ENCODE data around the gene GOLGA1.

Gene GOLGA1

GRCh38 chr9:124880501-124880900 lies 60.4 kb downstream of the GOLGA1 start:
- no peak for DNase-seq

- DNase-seq, result no peak
These were observed 61.7 kb downstream of the GOLGA1 start for GRCh38 chr9:124879226-124879625.

GRCh38 chr9:124878518-124878917 lies 62.4 kb downstream of the GOLGA1 start:
- no peak for DNase-seq

- no peak for DNase-seq
These were observed 62.9 kb downstream of the GOLGA1 start for GRCh38 chr9:124878021-124878420.

- DNase-seq, result no peak
These were observed 63.7 kb downstream of the GOLGA1 start for GRCh38 chr9:124877021-124877782.

- DNase-seq, result no peak
These were observed 65.4 kb downstream of the GOLGA1 start for GRCh38 chr9:124875501-124875900.

GRCh38 chr9:124873664-124874063 lies 67.2 kb downstream of the GOLGA1 start:
- no peak for DNase-seq

- DNase-seq, result no peak
These were observed 69.7 kb downstream of the GOLGA1 start for GRCh38 chr9:124871156-124871561.

GRCh38 chr9:124870723-124871122 lies 70.2 kb downstream of the GOLGA1 start:
- DNase-seq, result no peak

- no peak for DNase-seq
These were observed 70.8 kb downstream of the GOLGA1 start for GRCh38 chr9:124869986-124870560.

GRCh38 chr9:124869466-124869985 lies 71.4 kb downstream of the GOLGA1 start:
- no peak for DNase-seq

- peak; percentile 82 for DNase-seq
These were observed 72.1 kb downstream of the GOLGA1 start for GRCh38 chr9:124868511-124869465.

GRCh38 chr9:124863371-124863871 lies 77.5 kb downstream of the GOLGA1 start:
- DNase-seq, result peak; percentile 16

- DNase-seq, result peak; percentile 94
These were observed 79.3 kb downstream of the GOLGA1 start, which contains the start of the genes ARPC5L and RPL35 for GRCh38 chr9:124861342-124862229. ARPC5L (plus strand) TSS chr9:124862130; CDS start chr9:124869291, 7,161 bp downstream. RPL35 (minus strand) TSS chr9:124861957; CDS start chr9:124861912, 45 bp downstream.

- DNase-seq, result no peak
These were observed 80.1 kb downstream of the GOLGA1 start for GRCh38 chr9:124860582-124861341.

GRCh38 chr9:124859803-124860581 lies 80.9 kb downstream of the GOLGA1 start:
- DNase-seq, result no peak

- no peak for DNase-seq
These were observed 82.4 kb downstream of the GOLGA1 start for GRCh38 chr9:124858330-124859046.

GRCh38 chr9:124857533-124858162 lies 83.2 kb downstream of the GOLGA1 start:
- no peak for DNase-seq
